GM19455 (cell line): ENCODE results near the gene PITX3.

ENCODE experiments used
- ATAC-seq: cut with Tn5 transposase; IDR thresholded peaks from one replicate; pipeline ENCODE4 v1.9.1; 2021; ENCODE audit not compliant: unreplicated experiment

The PITX3 gene

GRCh38 chr10:102241444-102242117 lies at the start of gene PITX3:
PITX3 (minus strand) TSS chr10:102241512; CDS start chr10:102232080, 9,432 bp downstream.
- peak; percentile 45 for ATAC-seq

- ATAC-seq, result no peak
These were observed 48.5 kb upstream of the PITX3 start for GRCh38 chr10:102289840-102290239.

- ATAC-seq, result no peak
These were observed 48.0 kb upstream of the PITX3 start for GRCh38 chr10:102289356-102289755.

- ATAC-seq, result no peak
These were observed 46.7 kb upstream of the PITX3 start for GRCh38 chr10:102287991-102288390.

- no peak for ATAC-seq
These were observed 46.2 kb upstream of the PITX3 start for GRCh38 chr10:102287538-102287937.

DNA sequence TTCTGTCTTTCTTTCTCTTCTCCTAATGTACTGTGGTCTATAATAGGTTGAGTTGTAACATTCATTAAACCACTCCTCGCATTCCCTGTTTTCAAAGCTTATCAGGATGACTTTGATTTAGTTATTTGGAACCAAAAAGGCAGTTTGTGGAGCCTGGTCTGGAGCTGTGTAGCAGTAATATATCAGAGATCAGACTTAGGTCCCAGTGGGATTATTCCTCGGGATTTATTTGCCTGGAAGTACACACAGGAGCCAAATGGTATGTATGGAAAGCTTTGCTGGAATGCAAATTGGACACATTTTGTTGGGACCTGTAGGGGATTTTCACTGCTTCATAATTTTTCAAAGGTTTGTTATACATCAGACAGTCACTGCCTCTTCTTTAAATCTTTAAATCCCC lies 44.9 kb upstream of the PITX3 start:
- ATAC-seq, result no peak

- no peak for ATAC-seq
These were observed 43.8 kb upstream of the PITX3 start for GRCh38 chr10:102285133-102285532.

- no peak for ATAC-seq
These were observed 43.2 kb upstream of the PITX3 start for GRCh38 chr10:102284531-102284930.

- ATAC-seq, result no peak
These were observed 42.6 kb upstream of the PITX3 start for GRCh38 chr10:102283890-102284289.

GRCh38 chr10:102283488-102283887 lies 42.2 kb upstream of the PITX3 start:
- ATAC-seq, result no peak

DNA sequence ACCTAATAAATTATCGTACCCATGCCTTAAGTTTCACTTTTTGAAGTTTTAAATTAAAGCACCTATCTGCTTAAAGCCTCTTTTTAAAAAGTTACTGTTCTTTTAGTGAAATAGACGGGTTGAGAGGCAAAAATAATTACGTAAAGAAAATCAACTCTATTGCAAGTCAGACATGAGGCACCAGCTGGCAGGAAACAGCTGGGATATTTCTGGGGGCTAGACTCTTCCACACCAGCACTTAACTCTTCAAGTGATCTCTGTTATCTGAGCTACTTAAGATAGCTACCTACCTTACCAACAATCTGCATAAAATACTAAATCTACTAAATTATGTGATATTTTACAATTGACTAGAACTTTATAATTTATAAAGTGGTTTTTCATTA lies 39.8 kb upstream of the PITX3 start:
- ATAC-seq, result no peak

DNA sequence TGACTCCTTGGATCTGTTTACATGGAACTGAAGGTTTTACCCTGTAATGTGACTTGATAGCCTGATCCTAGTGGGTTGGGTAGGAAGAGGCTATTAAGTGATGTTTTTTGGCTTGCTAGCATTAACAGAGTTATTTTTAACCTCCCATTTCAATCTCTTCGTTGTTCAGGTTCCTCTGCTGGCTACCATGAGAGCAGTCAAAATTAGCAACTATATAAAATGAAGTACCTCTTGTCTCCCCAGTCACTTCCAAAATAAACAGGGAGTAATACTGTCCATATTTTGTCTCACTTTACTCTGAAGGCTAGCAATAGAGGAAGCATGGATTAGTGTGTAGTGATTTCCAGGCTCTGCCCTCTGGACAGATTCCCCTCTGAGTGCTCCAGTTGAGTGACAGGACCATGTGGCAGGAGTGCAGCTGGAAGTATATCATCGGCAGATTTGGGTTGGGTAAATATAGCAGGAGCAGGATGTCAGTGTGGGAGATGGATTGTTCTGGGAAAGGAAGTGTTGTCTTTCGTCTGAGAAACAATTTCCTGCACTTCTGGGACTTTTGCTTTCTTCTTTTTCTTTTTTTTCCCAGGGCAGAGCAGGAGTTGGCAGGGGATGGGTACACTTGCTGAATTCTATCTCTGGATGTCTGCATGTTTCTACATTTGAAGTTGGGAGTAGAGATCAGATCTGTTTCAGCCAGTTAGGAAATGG lies 39.2 kb upstream of the PITX3 start:
- no peak for ATAC-seq

DNA sequence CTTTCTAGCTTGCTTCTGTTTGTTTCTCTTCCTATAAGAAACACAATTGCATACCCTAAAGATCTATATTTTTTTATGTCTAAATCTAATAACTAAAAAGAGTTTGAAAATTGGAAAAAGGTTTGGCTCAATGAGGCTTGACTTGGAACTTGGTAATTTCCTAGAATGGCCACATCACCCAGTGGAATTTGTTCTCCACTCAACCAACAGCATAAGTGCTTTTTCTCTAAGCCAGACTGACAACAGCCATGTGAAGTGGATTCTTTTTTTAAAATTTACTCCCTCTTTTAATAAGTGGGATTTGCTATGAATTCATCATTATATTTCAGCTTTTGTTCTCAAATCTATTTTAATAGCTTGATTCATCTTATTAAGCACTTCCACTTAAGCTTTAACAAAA lies 37.8 kb upstream of the PITX3 start:
- no peak for ATAC-seq

GRCh38 chr10:102275343-102275742 lies 34.0 kb upstream of the PITX3 start:
- ATAC-seq, result no peak

DNA sequence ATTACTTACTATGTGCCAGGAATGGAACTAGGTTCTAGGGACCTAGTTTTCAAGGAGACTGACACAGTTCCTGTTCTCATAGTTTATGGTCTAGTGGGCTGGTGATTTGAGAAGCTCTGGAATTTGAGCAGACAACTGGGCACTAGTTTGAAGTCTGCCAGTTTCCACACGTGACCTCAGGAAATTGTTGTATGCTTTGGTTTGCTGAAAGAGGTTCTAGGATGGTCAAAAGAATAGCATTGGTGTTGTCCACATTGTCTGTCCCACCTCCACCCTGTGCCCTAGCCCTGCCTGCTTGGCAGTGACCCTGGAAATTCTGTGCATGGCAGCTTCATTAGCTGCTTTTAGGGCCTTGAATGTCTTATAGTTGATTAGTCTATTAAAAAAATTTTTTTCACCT lies 32.8 kb upstream of the PITX3 start:
- ATAC-seq, result no peak

DNA sequence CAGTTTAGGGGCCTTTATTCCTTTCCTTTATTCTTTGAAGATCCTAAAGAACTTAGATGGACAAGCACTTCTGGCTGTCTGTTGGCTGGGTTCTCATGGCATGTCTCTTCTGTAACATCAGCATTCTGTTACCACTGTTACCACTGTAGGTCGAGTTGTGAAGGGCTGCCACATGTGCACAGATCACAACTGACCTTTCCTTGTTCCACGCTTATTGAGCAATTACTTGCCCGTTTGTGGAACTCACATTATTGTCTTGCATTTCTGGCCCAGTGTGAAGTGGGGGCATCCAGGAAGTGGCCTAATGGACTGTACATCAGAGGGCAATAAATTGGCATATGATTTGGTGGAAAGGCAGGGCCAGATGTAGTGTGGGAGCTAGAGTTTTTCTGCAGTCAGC lies 27.7 kb upstream of the PITX3 start:
- no peak for ATAC-seq

DNA sequence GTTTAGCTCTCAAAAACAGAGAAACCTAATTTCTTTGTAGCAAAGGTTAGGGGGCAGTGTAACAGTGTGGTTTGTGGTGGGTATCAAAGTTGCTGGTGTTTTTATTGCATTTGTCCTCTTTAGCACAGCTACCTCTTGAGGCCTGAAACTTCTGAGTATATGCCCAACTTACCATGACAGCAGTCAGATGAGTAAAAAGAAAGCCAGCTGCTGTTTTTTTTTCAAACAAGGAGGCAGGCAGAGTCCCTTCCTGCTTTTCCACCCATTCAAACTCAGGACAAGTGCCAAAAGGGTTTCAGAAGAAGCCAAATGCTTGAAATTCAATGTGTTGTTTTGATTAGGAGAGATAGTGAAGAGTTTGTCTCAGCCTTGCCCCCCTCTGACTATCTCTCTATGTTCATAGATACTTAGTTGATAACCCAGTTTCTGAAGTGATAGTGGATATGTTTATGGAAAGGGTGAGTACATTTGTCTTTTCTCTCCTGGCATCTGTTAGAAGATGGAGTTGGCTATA lies 27.1 kb upstream of the PITX3 start:
- no peak for ATAC-seq

DNA sequence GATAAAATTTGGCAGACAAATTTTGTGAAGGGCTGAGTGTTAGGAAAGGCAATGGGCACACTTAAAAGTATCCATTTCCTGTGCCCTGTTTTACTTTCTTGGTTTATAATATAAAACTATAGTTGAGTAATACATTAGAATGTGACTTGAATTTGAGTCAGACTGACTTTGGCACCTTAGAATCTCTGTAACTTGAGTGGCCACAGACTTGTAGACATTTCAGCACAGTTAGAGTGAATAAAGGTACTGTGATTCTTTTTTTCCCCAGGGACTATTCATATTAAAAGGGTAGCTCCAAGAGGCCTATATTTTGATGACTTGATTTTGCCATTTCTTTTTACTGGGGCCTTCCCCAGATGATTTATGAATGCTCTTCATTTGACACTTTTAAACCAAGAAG lies 26.4 kb upstream of the PITX3 start:
- no peak for ATAC-seq

DNA sequence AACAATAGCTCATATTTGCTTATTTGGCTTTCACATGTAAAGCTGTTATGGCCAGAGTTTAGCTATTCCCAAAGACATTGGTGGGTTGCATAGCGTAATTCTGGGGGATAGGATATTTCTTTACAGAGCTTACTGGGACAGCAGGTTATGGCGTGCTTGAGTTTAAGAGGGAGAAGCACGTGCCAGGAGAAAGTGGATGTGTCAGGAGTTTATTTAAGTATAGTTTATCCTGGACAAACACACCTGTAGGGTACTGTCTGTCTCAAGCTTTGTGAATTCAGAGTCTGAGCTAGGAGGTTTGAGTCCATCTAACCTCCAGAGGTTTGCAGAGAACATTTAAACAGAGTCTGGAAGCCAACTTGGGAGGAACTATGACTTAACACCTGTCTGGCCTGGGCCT lies 25.4 kb upstream of the PITX3 start:
- ATAC-seq, result no peak

GRCh38 chr10:102264371-102264770 lies 23.1 kb upstream of the PITX3 start:
- ATAC-seq, result no peak

- no peak for ATAC-seq
These were observed 21.5 kb upstream of the PITX3 start for GRCh38 chr10:102262744-102263370.

DNA sequence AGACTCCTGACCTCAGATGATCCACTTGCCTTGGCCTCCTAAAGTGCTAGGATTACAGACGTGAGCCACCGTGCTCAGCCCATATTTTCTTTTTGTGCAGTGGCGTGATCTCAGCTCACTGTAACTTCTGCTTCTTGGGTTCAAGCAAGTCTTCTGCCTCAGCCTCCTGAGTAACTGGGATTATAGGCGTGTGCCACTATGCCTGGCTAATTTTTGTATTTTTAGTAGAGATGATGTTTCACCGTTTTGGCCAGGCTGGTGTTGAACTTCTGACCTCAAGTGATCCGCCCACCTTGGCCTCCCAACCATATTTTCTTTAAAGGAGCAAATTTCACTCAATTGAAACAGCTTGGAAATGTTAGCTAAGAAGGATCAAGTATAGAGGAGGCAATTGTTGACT lies 20.5 kb upstream of the PITX3 start:
- no peak for ATAC-seq
